Brain microvascular endothelial cell (primary cell): ENCODE results near the gene F13A1.

ENCODE experiments used
- DNase-seq: peaks from one replicate; pipeline ENCODE4 v3.0.0-alpha.2; 2020
- H3K27ac ChIP-seq: fragments of 250-450 bp; sonication (Bioruptor Pico); 2 replicates; pipeline ENCODE4 v1.5.1; 2020; ENCODE audit warnings: mild to moderate bottlenecking, moderate library complexity
- H3K27me3 ChIP-seq: fragments of 250-450 bp; sonication (Bioruptor Pico); replicated peaks from 2 replicates; pipeline ENCODE4 v1.5.1; 2020; ENCODE audit warnings: mild to moderate bottlenecking
- H3K36me3 ChIP-seq: fragments of 250-450 bp; sonication (Bioruptor Pico); replicated peaks from 2 replicates; pipeline ENCODE4 v1.5.1; 2020; ENCODE audit warnings: mild to moderate bottlenecking
- H3K4me3 ChIP-seq: 2 replicates; pipeline ENCODE4 v1.5.1; 2011; ENCODE audit warnings: low read depth, mild to moderate bottlenecking, control low read depth, low read length, moderate library complexity
- CTCF ChIP-seq: IDR thresholded peaks from 2 replicates; pipeline ENCODE4 v1.5.1; 2011; ENCODE audit warnings: low read depth, mild to moderate bottlenecking, moderate library complexity, low read length, control low read depth, inconsistent platforms; ENCODE audit errors: missing control alignments
- in situ Hi-C: cut with HindIII; loops from 2 replicates; pipeline ENCODE4 v1.10.0; 2017; ENCODE audit warnings: low sequenced_read_pairs, low pct_ligation_motif_present

The F13A1 gene

GRCh38 chr6:6148192-6148815 is 172.2 kb downstream of the F13A1 start:
- in situ Hi-C loops = no loop called here
- no peaks in the 10 kb centered on the region for H3K36me3 ChIP-seq
- no peak overlapping the region for H3K27ac ChIP-seq
- no peak overlapping the region for H3K4me3 ChIP-seq
- no peak for TF ChIP-seq CTCF
- no peak for DNase-seq
- no peaks in the 10 kb centered on the region for H3K27me3 ChIP-seq

GRCh38 chr6:6131492-6132109 is 188.9 kb downstream of the F13A1 start:
- in situ Hi-C loops = no loop called here
- no peak for DNase-seq
- H3K27me3 ChIP-seq = no peaks in the 10 kb centered on the region

GRCh38 chr6:6125495-6125894 is 195.0 kb downstream of the F13A1 start:
- no peak for TF ChIP-seq CTCF
- in situ Hi-C loops = no loop called here
- no peak for DNase-seq

More at GRCh38 chr6:6131492-6132109, 188.9 kb downstream of the F13A1 start:
- no peak overlapping the region for H3K4me3 ChIP-seq
- H3K36me3 ChIP-seq = no peaks in the 10 kb centered on the region
- H3K27ac ChIP-seq = no peak overlapping the region
- peak; percentile 38 for TF ChIP-seq CTCF

GRCh38 chr6:6123803-6124202 is 196.7 kb downstream of the F13A1 start:
- no peak for DNase-seq
- Histone ChIP-seq H3K27me3 (no peaks in the 10 kb centered on the region), H3K27ac (no peak overlapping the region), H3K36me3 (no peaks in the 10 kb centered on the region), H3K4me3 (no peak overlapping the region)
- no peak for TF ChIP-seq CTCF
- in situ Hi-C loops = no loop called here

More at GRCh38 chr6:6125495-6125894, 195.0 kb downstream of the F13A1 start:
- Histone ChIP-seq H3K27ac (no peak overlapping the region), H3K27me3 (no peaks in the 10 kb centered on the region), H3K4me3 (no peak overlapping the region), H3K36me3 (no peaks in the 10 kb centered on the region)

GRCh38 chr6:6121943-6122342 is 198.5 kb downstream of the F13A1 start:
- no peaks in the 10 kb centered on the region for H3K27me3 ChIP-seq
- no peak for TF ChIP-seq CTCF
- in situ Hi-C loops = no loop called here
- DNase-seq = no peak
- no peak overlapping the region for H3K27ac ChIP-seq
- H3K36me3 ChIP-seq = no peaks in the 10 kb centered on the region
- no peak overlapping the region for H3K4me3 ChIP-seq
